OCI-LY3 (cell line): ENCODE data around the gene IDH1.
"Not testable (repeated sequence)": the region's sequence is repeated elsewhere in the genome, so short reads cannot be mapped to it uniquely, and the experiment has no call there.

Source experiments
- H2AFZ ChIP-seq: fragments of 200-600, 300-600 bp; shearing (Covaris generic); 2 replicates; pipeline ENCODE4 v1.6.0; 2014; ENCODE audit warnings: antibody characterized with exemption, low read depth, low read length
- H3K27ac ChIP-seq: fragments of 200-600, 300-600 bp; sonication (generic); 2 replicates; pipeline ENCODE4 v1.5.1; 2014; ENCODE audit warnings: mild to moderate bottlenecking, low read length, moderate library complexity, mixed read lengths
- H3K27me3 ChIP-seq: fragments of 200-600, 300-600 bp; sonication (generic); 2 replicates; pipeline ENCODE4 v1.6.1; 2014; ENCODE audit warnings: low read depth, low read length, mixed read lengths
- H3K36me3 ChIP-seq: fragments of 200-600, 300-600 bp; sonication (generic); replicated peaks from 2 replicates; pipeline ENCODE3; 2014; ENCODE audit warnings: low read depth, low read length, mixed read lengths
- H3K4me1 ChIP-seq: fragments of 300-600, 200-600 bp; sonication (generic); 2 replicates; pipeline ENCODE4 v1.6.1; 2014; ENCODE audit warnings: low read length, mixed read lengths
- H3K4me2 ChIP-seq: fragments of 200-600, 300-600 bp; sonication (generic); 2 replicates; pipeline ENCODE4 v1.6.1; 2014; ENCODE audit warnings: low read length, mixed read lengths
- H3K4me3 ChIP-seq: fragments of 300-600, 200-600 bp; sonication (generic); 2 replicates; pipeline ENCODE4 v1.5.1; 2014; ENCODE audit warnings: antibody characterized with exemption, mild to moderate bottlenecking, low read length, moderate library complexity
- H3K79me2 ChIP-seq: fragments of 300-600, 200-600 bp; shearing (Covaris generic); 2 replicates; pipeline ENCODE4 v1.6.1; 2014; ENCODE audit warnings: mild to moderate bottlenecking, low read length, mixed read lengths
- H3K9ac ChIP-seq: fragments of 300-600, 200-600 bp; shearing (Covaris generic); 2 replicates; pipeline ENCODE4 v1.6.0; 2014; ENCODE audit warnings: mild to moderate bottlenecking, low read length, moderate library complexity
- H3K9me3 ChIP-seq: fragments of 200-600, 300-600 bp; shearing (Covaris generic); 2 replicates; pipeline ENCODE4 v1.6.1; 2014; ENCODE audit warnings: low read length, mixed read lengths; ENCODE audit not compliant: insufficient read depth
- H4K20me1 ChIP-seq: fragments of 200-600, 300-600 bp; sonication (generic); 2 replicates; pipeline ENCODE4 v1.6.1; 2016; ENCODE audit warnings: low read length, mixed read lengths; ENCODE audit not compliant: insufficient read depth
- EZH2phosphoT487 ChIP-seq: fragments of 200-600 bp; shearing (Covaris generic); IDR thresholded peaks from 2 replicates; pipeline ENCODE4 v1.6.1; 2018; ENCODE audit warnings: antibody characterized with exemption, mixed run types, low read depth
- TF ChIP-seq, protein P1 (sequence below): fragments of 200-600, 300-600 bp; sonication (generic); IDR thresholded peaks from 2 replicates; pipeline ENCODE4 v1.5.1; 2014; ENCODE audit warnings: antibody characterized with exemption, low read length, low read depth

The IDH1 gene

DNA sequence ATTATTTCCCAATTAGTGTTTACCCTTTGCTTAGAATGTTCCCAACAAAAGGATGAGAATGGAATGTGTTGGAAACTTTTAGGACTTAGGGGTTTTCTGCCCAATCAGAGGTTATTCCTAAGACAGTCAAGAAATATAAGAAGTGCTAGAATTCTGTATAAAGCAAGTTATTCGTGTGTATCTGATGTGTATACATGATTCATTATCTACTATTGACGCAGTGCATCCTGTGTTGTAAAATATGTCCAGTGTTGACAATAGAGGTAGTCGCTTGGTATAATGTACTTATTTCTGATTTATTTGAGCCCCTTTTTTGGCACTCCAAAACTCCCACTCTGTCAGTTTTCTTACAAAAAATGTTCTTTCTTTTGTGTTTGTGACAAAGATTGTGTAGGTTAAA, 12.1 kb upstream of the IDH1 start:
- TF ChIP-seq EZH2phosphoT487: no peak
- TF ChIP-seq, protein P1, sequence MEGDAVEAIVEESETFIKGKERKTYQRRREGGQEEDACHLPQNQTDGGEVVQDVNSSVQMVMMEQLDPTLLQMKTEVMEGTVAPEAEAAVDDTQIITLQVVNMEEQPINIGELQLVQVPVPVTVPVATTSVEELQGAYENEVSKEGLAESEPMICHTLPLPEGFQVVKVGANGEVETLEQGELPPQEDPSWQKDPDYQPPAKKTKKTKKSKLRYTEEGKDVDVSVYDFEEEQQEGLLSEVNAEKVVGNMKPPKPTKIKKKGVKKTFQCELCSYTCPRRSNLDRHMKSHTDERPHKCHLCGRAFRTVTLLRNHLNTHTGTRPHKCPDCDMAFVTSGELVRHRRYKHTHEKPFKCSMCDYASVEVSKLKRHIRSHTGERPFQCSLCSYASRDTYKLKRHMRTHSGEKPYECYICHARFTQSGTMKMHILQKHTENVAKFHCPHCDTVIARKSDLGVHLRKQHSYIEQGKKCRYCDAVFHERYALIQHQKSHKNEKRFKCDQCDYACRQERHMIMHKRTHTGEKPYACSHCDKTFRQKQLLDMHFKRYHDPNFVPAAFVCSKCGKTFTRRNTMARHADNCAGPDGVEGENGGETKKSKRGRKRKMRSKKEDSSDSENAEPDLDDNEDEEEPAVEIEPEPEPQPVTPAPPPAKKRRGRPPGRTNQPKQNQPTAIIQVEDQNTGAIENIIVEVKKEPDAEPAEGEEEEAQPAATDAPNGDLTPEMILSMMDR: no peak
- peak overlapping the region; percentile 94 for H3K4me3 ChIP-seq
- peak overlapping the region; percentile 81 for H3K9ac ChIP-seq
- H2AFZ ChIP-seq: no peak overlapping the region
- H3K79me2 ChIP-seq: peaks cover 39% of the 10 kb centered on the region
- H3K36me3 ChIP-seq: no peaks in the 10 kb centered on the region
- H3K27me3 ChIP-seq: no peaks in the 10 kb centered on the region
- H3K9me3 ChIP-seq: no peaks in the 10 kb centered on the region
- peak overlapping the region; percentile 90 for H3K4me2 ChIP-seq
- peak overlapping the region; percentile 84 for H3K27ac ChIP-seq
- peaks cover 25% of the 10 kb centered on the region for H3K4me1 ChIP-seq
- peaks cover 26% of the 10 kb centered on the region for H4K20me1 ChIP-seq

DNA sequence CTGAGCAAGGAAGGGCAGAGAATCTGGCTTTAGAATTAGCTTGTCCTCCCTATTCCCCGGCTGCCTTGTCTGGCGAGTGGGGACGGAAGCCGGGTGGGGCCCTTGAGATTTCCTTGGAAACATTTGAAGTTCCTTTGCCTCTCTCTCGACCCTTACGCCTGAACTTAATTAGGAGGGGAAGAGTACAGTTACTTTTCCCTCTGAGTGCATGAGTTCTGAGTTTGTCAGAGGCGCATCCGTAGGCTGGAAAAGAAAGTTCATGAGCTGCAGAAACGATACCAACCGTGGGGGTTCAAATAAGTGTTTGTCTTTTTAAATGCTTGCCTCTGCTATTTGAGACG, 11.7 kb upstream of the IDH1 start:
- Histone ChIP-seq H3K9ac (peak overlapping the region; percentile 81), H3K4me2 (peak overlapping the region; percentile 90), H3K4me1 (peaks cover 25% of the 10 kb centered on the region), H4K20me1 (peaks cover 26% of the 10 kb centered on the region), H3K4me3 (peak overlapping the region; percentile 94), H2AFZ (no peak overlapping the region), H3K27me3 (no peaks in the 10 kb centered on the region), H3K27ac (peak overlapping the region; percentile 84), H3K9me3 (no peaks in the 10 kb centered on the region), H3K36me3 (no peaks in the 10 kb centered on the region), H3K79me2 (peaks cover 39% of the 10 kb centered on the region)
- TF ChIP-seq EZH2phosphoT487: no peak
- TF ChIP-seq, protein P1: no peak

DNA sequence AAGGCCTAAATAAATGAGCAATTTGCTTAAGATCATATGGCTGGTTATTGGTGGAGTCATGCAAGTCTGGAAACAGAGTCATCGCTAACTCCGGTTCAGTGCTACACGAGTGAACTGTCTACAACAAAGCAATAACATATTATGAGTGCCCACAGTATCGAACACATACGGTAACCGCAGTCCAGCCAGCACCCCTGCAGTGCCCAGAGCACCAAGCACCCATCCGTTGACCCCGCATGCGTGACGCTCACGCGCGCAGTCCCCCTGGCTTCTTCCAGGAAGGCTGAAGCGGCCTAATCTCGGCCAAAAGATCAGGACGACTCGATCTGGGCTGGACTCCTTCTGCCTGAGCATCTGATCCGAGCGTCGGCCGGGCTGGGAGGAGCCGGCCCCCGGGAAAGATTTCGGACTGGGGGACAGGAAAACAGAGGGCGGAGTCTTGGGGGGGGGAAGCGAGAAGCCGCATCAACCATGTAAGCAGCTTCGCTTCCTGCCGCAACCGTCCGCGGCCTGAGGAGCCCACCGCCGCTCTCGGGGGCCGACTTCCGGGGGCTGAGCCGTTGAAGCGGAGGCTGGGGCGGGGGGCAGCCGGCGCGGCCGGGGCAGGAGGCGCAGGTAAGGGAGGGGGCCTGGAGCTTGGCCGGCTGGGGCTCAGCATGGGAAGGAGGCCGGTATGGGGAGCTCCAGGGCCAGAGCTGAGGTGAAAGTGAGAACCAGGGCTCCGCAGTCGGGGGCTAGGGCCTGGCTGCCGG, 11.1 kb upstream of the IDH1 start, which contains the start of gene PIKFYVE:
Gene PIKFYVE (plus strand): TSS at position 455 of the 752 bp plus-strand sequence. CDS start 5,265 bp downstream, outside the sequence.
- Histone ChIP-seq H2AFZ (peak within 1 kb of the TSS; percentile 90), H3K27me3 (no peaks in the 10 kb centered on the region), H3K4me3 (peak within 1 kb of the TSS; percentile 94), H3K79me2 (peaks cover 39% of the 10 kb centered on the region), H3K36me3 (no peaks in the 10 kb centered on the region), H3K4me1 (peaks cover 25% of the 10 kb centered on the region), H3K27ac (peak within 1 kb of the TSS; percentile 84), H3K9ac (peak within 1 kb of the TSS; percentile 81), H3K9me3 (no peaks in the 10 kb centered on the region), H3K4me2 (peak within 1 kb of the TSS; percentile 90), H4K20me1 (peaks cover 26% of the 10 kb centered on the region)
- TF ChIP-seq EZH2phosphoT487: no peak
- TF ChIP-seq, protein P1: no peak

DNA sequence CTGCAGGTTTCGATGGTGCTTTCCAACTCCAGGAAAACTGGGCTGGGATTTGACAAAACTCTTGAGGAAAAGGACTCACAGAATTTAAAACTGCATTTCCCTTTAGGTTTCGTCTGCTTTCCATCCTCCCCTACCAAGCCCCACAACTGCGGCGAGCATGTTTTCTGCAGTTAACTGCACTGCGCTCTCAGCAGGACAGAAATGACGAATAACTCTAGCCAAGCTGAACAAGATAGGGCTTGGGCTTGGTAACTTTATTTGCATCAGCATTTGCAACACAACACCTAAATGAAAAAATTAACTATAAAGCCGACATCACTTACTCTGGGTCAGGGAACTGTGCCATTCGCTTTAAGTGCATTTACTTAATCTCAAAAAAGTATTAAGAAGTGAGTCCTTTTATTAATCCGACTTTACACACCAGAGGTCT, 10.5 kb upstream of the IDH1 start:
- Histone ChIP-seq H2AFZ (peak overlapping the region; percentile 90), H3K27ac (peak overlapping the region; percentile 84), H3K9me3 (no peaks in the 10 kb centered on the region), H3K36me3 (no peaks in the 10 kb centered on the region), H3K9ac (peak overlapping the region; percentile 81), H3K79me2 (peaks cover 38% of the 10 kb centered on the region), H3K27me3 (no peaks in the 10 kb centered on the region), H3K4me3 (peak overlapping the region; percentile 94), H3K4me2 (peak overlapping the region; percentile 81), H4K20me1 (peaks cover 26% of the 10 kb centered on the region), H3K4me1 (peaks cover 25% of the 10 kb centered on the region)
- no peak for TF ChIP-seq EZH2phosphoT487
- TF ChIP-seq, protein P1: no peak

DNA sequence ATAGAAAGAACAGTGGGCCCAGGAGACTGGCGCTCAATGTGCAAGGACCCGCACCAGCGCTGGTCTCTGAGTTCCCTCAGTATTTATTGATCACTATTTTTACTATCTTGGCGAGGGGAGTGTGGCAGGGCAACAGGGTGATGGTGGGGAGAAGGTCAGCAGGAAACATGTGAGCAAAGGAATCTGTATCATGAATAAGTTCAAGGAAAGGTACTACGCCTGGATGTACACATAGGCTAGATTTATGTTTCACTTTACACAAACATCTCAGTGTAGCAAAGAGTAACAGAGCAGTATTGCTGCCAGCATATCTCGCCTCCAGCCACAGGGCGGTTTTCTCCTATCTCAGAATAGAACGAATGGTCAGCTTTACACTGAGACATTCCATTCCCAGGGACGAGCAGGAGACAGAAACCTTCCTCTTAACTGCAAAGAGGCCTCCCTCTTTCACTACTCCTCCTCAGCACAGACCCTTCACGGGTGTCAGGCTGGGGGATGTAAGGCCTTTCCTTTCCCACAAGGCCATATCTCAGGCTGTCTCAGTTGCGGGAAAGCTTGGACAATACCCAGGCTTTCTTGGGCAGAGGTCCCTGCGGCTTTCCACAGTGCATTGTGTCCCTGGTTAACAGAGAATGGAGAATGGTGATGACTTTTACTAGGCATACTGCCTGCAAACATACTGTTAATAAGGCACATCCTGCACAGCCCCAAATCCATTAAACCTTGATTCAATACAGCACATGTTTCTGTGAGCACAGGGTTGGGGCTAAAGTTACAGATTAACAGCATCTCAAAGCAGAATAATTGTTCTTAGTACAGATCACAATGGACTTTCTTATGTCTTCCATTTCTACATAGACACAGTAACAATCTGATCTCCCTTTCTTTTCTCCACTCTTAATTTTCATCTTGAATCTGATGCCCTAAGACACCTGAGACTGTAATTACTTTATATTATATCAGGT, 2.3 kb upstream of the IDH1 start:
- Histone ChIP-seq H3K36me3 (peaks cover 16% of the 10 kb centered on the region), H3K4me1 (peaks cover 11% of the 10 kb centered on the region)
- H4K20me1 ChIP-seq, H3K4me2 ChIP-seq, H2AFZ ChIP-seq, H3K4me3 ChIP-seq, H3K9me3 ChIP-seq, H3K9ac ChIP-seq, H3K27me3 ChIP-seq, H3K79me2 ChIP-seq, H3K27ac ChIP-seq: not testable (repeated sequence)
